IMR-90 (cell line): ENCODE measurements around the gene CNPY3. TPM values are rescaled to one million over a fixed set of nuclear protein-coding genes. Genes with fewer than 3 reads are reported as not detected.

Experiments used
- ATAC-seq: fragments of 200-7000 bp; cut with Tn5 transposase; 2 replicates; pipeline ENCODE4 v1.9.1; 2020; ENCODE audit warnings: low read depth, mild to moderate bottlenecking, moderate library complexity
- BruUV-seq: library from RNA; stranded (reverse); fragments of 400-500 nt; replicated peaks from 2 replicates; lab custom pipeline; 2021; lab: Mats Ljungman, UMichigan
- CTCF ChIA-PET: fragments of 300-600 bp; formaldehyde crosslinking; extraction: SDS; loops from one replicate; lab custom pipeline; 2021; ENCODE audit warnings: antibody characterized with exemption; lab: Yijun Ruan, JAX
- POLR2A ChIA-PET: fragments of 300-600 bp; sonication (Branson Sonifier 250); formaldehyde crosslinking; loops from one replicate; lab custom pipeline; 2022; ENCODE audit warnings: antibody characterized with exemption; ENCODE audit not compliant: unreplicated experiment; lab: Charles Lee
- DNase-seq: peaks from one replicate; pipeline ENCODE4 v3.0.0; 2013
- H2AFZ ChIP-seq: replicated peaks from 2 replicates; pipeline ENCODE3; 2013; ENCODE audit warnings: low read length, mild to moderate bottlenecking; ENCODE audit not compliant: poor library complexity
- H2AK5ac ChIP-seq: 2 replicates; pipeline ENCODE4 v1.6.1; 2013; ENCODE audit warnings: low read depth, low read length, inconsistent platforms
- H2AK9ac ChIP-seq: replicated peaks from 2 replicates; pipeline ENCODE3; 2013; ENCODE audit warnings: mild to moderate bottlenecking, low read depth, low read length, moderate library complexity; ENCODE audit not compliant: poor library complexity
- H2BK120ac ChIP-seq: 2 replicates; pipeline ENCODE4 v1.6.1; 2013; ENCODE audit warnings: low read depth, low read length, inconsistent platforms
- H2BK15ac ChIP-seq: 3 replicates; pipeline ENCODE4 v1.6.1; 2013; ENCODE audit warnings: low read depth, low read length, inconsistent platforms
- H2BK20ac ChIP-seq: 2 replicates; pipeline ENCODE4 v1.6.1; 2013; ENCODE audit warnings: low read depth, mild to moderate bottlenecking, inconsistent platforms, low read length, moderate library complexity
- H2BK5ac ChIP-seq: 2 replicates; pipeline ENCODE4 v1.6.1; 2013; ENCODE audit warnings: mild to moderate bottlenecking, low read depth, low read length, inconsistent platforms; ENCODE audit not compliant: poor library complexity, severe bottlenecking
- H3K14ac ChIP-seq: replicated peaks from 2 replicates; pipeline ENCODE4 v1.6.1; 2013; ENCODE audit warnings: low read depth, low read length, inconsistent platforms
- H3K18ac ChIP-seq: 2 replicates; pipeline ENCODE4 v1.6.1; 2013; ENCODE audit warnings: low read depth, low read length, control low read depth
- H3K23ac ChIP-seq: 2 replicates; pipeline ENCODE4 v1.6.1; 2013; ENCODE audit warnings: low read depth, low read length, inconsistent platforms
- H3K27ac ChIP-seq: 2 replicates; pipeline ENCODE4 v1.5.1; 2013; ENCODE audit warnings: mild to moderate bottlenecking, control low read depth, low read length; ENCODE audit not compliant: insufficient read depth
- H3K27me3 ChIP-seq: 2 replicates; pipeline ENCODE4 v1.6.1; 2013; ENCODE audit warnings: low read length; ENCODE audit not compliant: control insufficient read depth, insufficient read depth
- H3K36me3 ChIP-seq: 2 replicates; pipeline ENCODE4 v1.6.1; 2013; ENCODE audit warnings: low read length, mixed read lengths; ENCODE audit not compliant: control insufficient read depth, insufficient read depth
- H3K4ac ChIP-seq: 2 replicates; pipeline ENCODE4 v1.6.1; 2013; ENCODE audit warnings: low read depth, low read length, inconsistent platforms
- H3K4me1 ChIP-seq: 2 replicates; pipeline ENCODE4 v1.6.1; 2013; ENCODE audit warnings: low read length, mixed read lengths; ENCODE audit not compliant: control insufficient read depth, insufficient read depth
- H3K4me2 ChIP-seq: 2 replicates; pipeline ENCODE4 v1.6.1; 2013; ENCODE audit warnings: low read depth, mild to moderate bottlenecking, control low read depth, low read length, moderate library complexity
- H3K4me3 ChIP-seq: 2 replicates; pipeline ENCODE4 v1.5.1; 2013; ENCODE audit warnings: low read depth, mild to moderate bottlenecking, control low read depth, low read length, moderate library complexity; ENCODE audit not compliant: insufficient read depth
- H3K56ac ChIP-seq: 2 replicates; pipeline ENCODE4 v1.6.1; 2013; ENCODE audit warnings: low read length, inconsistent platforms; ENCODE audit not compliant: insufficient read depth; ENCODE audit errors: extremely low read depth
- H3K79me1 ChIP-seq, 2 experiments: 2 replicates each; pipeline ENCODE4 v1.6.1; 2013; ENCODE audit warnings: low read length in 2 of 2, inconsistent platforms in 1 of 2, low read depth in 1 of 2
- H3K9ac ChIP-seq: 2 replicates; pipeline ENCODE4 v1.6.1; 2013; ENCODE audit warnings: low read depth, low read length, control low read depth
- H3K9me1 ChIP-seq: 2 replicates; pipeline ENCODE4 v1.6.1; 2013; ENCODE audit warnings: low read length, inconsistent platforms; ENCODE audit not compliant: insufficient read depth
- H3K9me3 ChIP-seq: 2 replicates; pipeline ENCODE4 v1.6.1; 2013; ENCODE audit warnings: low read length; ENCODE audit not compliant: control insufficient read depth, insufficient read depth
- H4K20me1 ChIP-seq: 2 replicates; pipeline ENCODE4 v1.6.1; 2013; ENCODE audit warnings: low read length, inconsistent platforms; ENCODE audit not compliant: insufficient read depth
- H4K5ac ChIP-seq: 2 replicates; pipeline ENCODE4 v1.6.1; 2013; ENCODE audit warnings: mild to moderate bottlenecking, low read depth, low read length, control low read depth
- H4K8ac ChIP-seq, 2 experiments: 2 replicates each; pipeline ENCODE4 v1.6.1; 2013; ENCODE audit warnings: low read depth in 2 of 2, low read length in 2 of 2, control low read depth in 1 of 2, inconsistent platforms in 1 of 2
- H4K91ac ChIP-seq: 2 replicates; pipeline ENCODE4 v1.6.1; 2013; ENCODE audit warnings: low read depth, low read length, inconsistent platforms; ENCODE audit not compliant: insufficient read depth
- BHLHE40 ChIP-seq: fragments of 150-350 bp; IDR thresholded peaks from 2 replicates; pipeline ENCODE4 v1.6.1; 2016; ENCODE audit warnings: mild to moderate bottlenecking, low read depth, low read length
- CEBPB ChIP-seq: IDR thresholded peaks from 2 replicates; pipeline ENCODE4 v1.6.1; 2012; ENCODE audit warnings: low read depth, low read length, improper control_type of control experiment
- FOS ChIP-seq: fragments of 150-350 bp; IDR thresholded peaks from 2 replicates; pipeline ENCODE4 v1.6.1; 2016; ENCODE audit warnings: low read depth, low read length
- WGBS, 2 experiments: methylation state at CpG; one replicate each; pipeline versions ENCODE4 v1.1.5 to v1.1.7; 2013; ENCODE audit warnings: missing lambda C conversion rate in 2 of 2; ENCODE audit not compliant: insufficient read length in 1 of 2; ENCODE audit errors: extremely low coverage in 2 of 2; 5-methylcytosine and 5-hydroxymethylcytosine counted together
- dilution Hi-C: fragments of 300-500 bp; cut with HindIII; formaldehyde crosslinking; loops from one replicate; pipeline ENCODE4 v1.14.3; 2018; ENCODE audit warnings: low sequenced_read_pairs; ENCODE audit not compliant: unreplicated experiment
- in situ Hi-C: fragments of 300-500 bp; cut with MboI; formaldehyde crosslinking; loops from 3 replicates; pipeline ENCODE4 v1.14.3; 2019; ENCODE audit warnings: low sequenced_read_pairs, inconsistent platforms, mixed read lengths
- intact Hi-C: fragments of 100-400 bp; cut with micrococcal nuclease; formaldehyde crosslinking; loops from 2 replicates; pipeline ENCODE4 v1.10.0; 2022
- polyA plus RNA-seq, 3 experiments: library from polyadenylated mRNA; depleted of rRNA; stranded (reverse); fragments of >200 nt; gene quantifications; 2 replicates each; pipeline ENCODE4 v1.2.3, GENCODE V29; 2012; ENCODE audit warnings: low replicate concordance in 1 of 3
- total RNA-seq: library from RNA; depleted of rRNA; stranded (reverse); fragments of >200 nt; gene quantifications from 2 replicates; pipeline ENCODE4 v1.2.3, GENCODE V29; 2012

The CNPY3 gene
- total and polyA plus RNA-seq, 2 of the 4 experiments (the other 2 are of a cell fraction), result 13.3 to 39.2 TPM

DNA sequence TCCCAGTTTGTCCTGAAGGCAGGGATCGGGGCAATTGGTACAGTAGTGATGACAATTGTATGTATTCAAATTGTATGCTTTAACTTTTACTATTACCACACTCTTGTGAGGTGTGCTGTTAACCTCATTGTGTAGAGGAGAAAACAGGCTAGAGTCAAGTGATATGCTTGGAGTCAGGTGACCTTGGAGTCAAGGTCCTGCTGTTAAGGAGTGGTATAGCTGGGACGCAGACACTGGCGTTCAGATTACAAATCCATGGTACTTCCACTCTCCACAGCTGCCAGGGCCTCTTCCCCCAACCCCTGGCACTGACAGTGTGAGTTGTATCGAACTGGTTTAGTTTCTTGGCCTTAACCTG lies 10.5 kb downstream of the CNPY3 start:
- Histone ChIP-seq H3K9me1 (no peaks in the 10 kb centered on the region; the same call in 1 of the 2 replicates), H3K27me3 (no peaks in the 10 kb centered on the region), H3K23ac (no peak overlapping the region), H3K4ac (no peak overlapping the region), H2AFZ (no peak overlapping the region), H3K36me3 (peaks cover 36% of the 10 kb centered on the region), H2BK5ac (no peak overlapping the region), H3K4me1 (no peaks in the 10 kb centered on the region), H4K5ac (no peak overlapping the region), H3K56ac (no peak overlapping the region), H2AK9ac (no peak overlapping the region), H4K91ac (no peak overlapping the region), H3K14ac (no peak overlapping the region), H3K27ac (no peak overlapping the region), H3K9me3 (no peaks in the 10 kb centered on the region), H2AK5ac (no peak overlapping the region), H4K20me1 (no peaks in the 10 kb centered on the region; the same call in 1 of the 2 replicates), H3K4me2 (no peak overlapping the region), H3K4me3 (no peak overlapping the region), H3K9ac (no peak overlapping the region), H2BK15ac (no peak overlapping the region), H2BK120ac (no peak overlapping the region), H2BK20ac (no peak overlapping the region), H4K8ac (no peak overlapping the region), H3K79me1 (peaks cover 15 to 24% of the 10 kb centered on the region in 2 experiments), H3K18ac (no peak overlapping the region)
- no peak for DNase-seq
- no TSS peak for BruUV-seq
- no CpG with 5 or more reads among the region's 4 CpGs for WGBS, 2 experiments
- ChIA-PET CTCF (no interaction called here), POLR2A (no interaction called here)
- intact Hi-C loops, result no loop called here
- in situ Hi-C loops, result no loop called here
- ATAC-seq, result no peak
- dilution Hi-C loops, result no loop called here
- TF ChIP-seq CEBPB, result no peak
- no peak for TF ChIP-seq BHLHE40
- no peak for TF ChIP-seq FOS
